NB4 (cell line): ENCODE measurements around the gene FLT4.

Experiments used
- CTCF ChIP-seq: IDR thresholded peaks from one replicate; pipeline ENCODE4 v1.5.1; 2012; ENCODE audit warnings: low read depth, low read length
- MAX ChIP-seq: IDR thresholded peaks from 2 replicates; pipeline ENCODE4 v1.6.1; 2011; ENCODE audit warnings: low read depth, low read length
- MYC ChIP-seq: IDR thresholded peaks from 2 replicates; pipeline ENCODE4 v1.6.1; 2011; ENCODE audit warnings: low read depth, low read length
- POLR2A ChIP-seq: IDR thresholded peaks from 2 replicates; pipeline ENCODE4 v1.6.1; 2011; ENCODE audit warnings: mild to moderate bottlenecking; ENCODE audit not compliant: insufficient read length; ENCODE audit errors: extremely low read depth

- TF ChIP-seq POLR2A = no peak
- TF ChIP-seq CTCF = no peak
- TF ChIP-seq MAX = no peak
- no peak for TF ChIP-seq MYC
These were observed 41.2 kb upstream of the FLT4 start for GRCh38 chr5:180690562-180690961.
